ENCODE measurements around the gene PLEKHO2.

The PLEKHO2 gene

DNA sequence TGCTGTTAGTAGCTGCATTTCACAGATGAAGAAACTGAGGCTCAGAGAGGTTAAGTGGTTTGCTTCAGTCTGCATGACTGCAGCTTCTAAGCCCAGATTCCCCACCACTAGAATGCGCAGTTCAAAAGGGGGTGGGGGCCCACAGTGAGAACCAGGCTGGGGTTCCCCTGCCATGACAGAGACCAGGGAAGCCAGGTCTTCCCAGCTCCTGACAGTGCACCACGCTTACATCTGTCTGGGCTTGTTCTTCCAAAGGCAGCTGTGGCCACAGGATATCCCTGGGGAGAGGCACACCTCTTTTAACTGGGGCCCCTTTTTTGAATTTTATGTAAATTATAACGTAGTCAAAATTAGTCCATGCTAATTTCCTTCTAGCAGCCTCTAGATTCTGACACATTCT lies 5.3 kb downstream of the PLEKHO2 start:
- TF ChIP-seq CSDC2 (CRISPR knock-in tag; IDR thresholded peaks at IDR 0.05) (no peak), BACH2 (CRISPR knock-in tag; IDR thresholded peaks at IDR 0.05; ENCODE audit: borderline replicate concordance) (no peak), ARNTL (CRISPR knock-in tag; IDR thresholded peaks at IDR 0.05; ENCODE audit: borderline replicate concordance, low read depth) (no peak), ZFP3 (CRISPR knock-in tag; IDR thresholded peaks at IDR 0.05) (no peak), OSR1 (CRISPR knock-in tag; IDR thresholded peaks at IDR 0.05) (no peak), ZC3H10 (CRISPR knock-in tag; IDR thresholded peaks at IDR 0.05) (no peak), TCF4 (CRISPR knock-in tag; IDR thresholded peaks at IDR 0.05; ENCODE audit: borderline replicate concordance) (no peak), ZNF565 (CRISPR knock-in tag; conservative IDR thresholded peaks at IDR 0.05; ENCODE audit: low read depth) (no peak), GLIS3 (CRISPR knock-in tag; IDR thresholded peaks at IDR 0.05) (no peak), ZNF70 (CRISPR knock-in tag; IDR thresholded peaks at IDR 0.05) (no peak)
- ATAC-seq, result no peak

DNA sequence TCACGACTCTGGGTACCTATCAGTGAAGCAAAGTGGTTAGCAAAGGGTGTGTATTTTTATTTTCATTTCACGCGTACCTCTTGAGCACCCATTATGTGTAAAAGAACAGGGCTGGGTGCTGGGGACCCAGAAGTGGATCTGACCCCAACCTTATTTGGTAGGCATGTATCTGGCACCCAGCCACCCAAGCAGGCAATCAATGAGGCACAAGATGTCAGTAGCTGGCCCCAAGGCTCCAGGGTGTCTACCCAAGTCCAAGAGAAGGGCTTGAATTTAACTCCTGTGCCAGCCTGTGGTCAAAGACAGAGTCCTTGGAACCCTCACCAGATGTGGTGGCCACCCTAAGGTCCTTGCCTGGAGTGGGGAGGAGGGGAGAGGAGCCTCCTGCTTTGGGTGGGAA lies 5.7 kb downstream of the PLEKHO2 start:
- ATAC-seq, result no peak
- no peak for TF ChIP-seq TCF4 (CRISPR knock-in tag; IDR thresholded peaks at IDR 0.05; ENCODE audit: borderline replicate concordance)
- no peak for TF ChIP-seq ZFP30 (CRISPR knock-in tag; IDR thresholded peaks at IDR 0.05)
- TF ChIP-seq, protein P1, sequence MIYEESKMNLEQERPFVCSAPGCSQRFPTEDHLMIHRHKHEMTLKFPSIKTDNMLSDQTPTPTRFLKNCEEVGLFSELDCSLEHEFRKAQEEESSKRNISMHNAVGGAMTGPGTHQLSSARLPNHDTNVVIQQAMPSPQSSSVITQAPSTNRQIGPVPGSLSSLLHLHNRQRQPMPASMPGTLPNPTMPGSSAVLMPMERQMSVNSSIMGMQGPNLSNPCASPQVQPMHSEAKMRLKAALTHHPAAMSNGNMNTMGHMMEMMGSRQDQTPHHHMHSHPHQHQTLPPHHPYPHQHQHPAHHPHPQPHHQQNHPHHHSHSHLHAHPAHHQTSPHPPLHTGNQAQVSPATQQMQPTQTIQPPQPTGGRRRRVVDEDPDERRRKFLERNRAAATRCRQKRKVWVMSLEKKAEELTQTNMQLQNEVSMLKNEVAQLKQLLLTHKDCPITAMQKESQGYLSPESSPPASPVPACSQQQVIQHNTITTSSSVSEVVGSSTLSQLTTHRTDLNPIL (CRISPR knock-in tag; IDR thresholded peaks at IDR 0.05; ENCODE audit: low read depth), result no peak
- TF ChIP-seq ZC3H10 (CRISPR knock-in tag; IDR thresholded peaks at IDR 0.05), result no peak
- TF ChIP-seq SNAI2 (CRISPR knock-in tag; IDR thresholded peaks at IDR 0.05), result no peak

DNA sequence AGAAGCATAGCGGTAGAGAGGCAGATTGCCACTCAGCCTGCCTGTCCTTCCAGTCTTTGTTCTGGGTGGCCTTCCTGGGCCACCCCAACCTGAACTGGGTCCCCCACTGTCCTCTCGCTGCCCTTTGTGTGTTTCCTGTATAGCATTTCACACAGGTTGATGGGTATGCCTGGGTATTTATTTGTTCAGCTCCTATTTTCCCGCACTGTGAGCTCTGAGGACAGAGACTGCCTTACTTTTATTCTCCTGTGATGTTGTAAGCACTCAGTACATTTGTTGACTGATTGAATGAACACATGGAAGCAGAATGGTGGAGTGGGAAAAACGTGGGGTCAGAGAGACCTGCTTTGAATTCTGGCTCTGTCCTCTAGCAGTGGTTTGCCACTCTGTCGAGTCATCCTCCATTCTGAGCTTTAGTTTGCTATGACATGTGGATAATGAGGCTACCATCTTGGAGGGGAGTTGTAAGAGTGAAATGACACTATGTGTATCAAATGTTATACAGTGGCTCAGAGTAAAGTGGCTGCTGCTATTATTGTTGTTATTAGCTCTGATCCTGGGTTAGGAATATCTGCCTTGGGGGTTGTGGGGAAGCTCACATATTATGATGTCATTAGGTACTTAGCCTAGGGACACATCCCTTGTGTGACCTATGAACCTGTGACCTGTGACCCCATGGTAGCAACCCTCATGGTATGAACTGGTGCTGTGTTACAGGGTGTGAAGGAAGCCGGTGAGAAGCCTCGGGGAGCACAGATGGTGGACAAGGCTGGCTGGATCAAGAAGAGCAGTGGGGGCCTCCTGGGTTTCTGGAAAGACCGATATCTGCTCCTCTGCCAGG lies 6.4 kb downstream of the PLEKHO2 start:
- TF ChIP-seq, protein P2, sequence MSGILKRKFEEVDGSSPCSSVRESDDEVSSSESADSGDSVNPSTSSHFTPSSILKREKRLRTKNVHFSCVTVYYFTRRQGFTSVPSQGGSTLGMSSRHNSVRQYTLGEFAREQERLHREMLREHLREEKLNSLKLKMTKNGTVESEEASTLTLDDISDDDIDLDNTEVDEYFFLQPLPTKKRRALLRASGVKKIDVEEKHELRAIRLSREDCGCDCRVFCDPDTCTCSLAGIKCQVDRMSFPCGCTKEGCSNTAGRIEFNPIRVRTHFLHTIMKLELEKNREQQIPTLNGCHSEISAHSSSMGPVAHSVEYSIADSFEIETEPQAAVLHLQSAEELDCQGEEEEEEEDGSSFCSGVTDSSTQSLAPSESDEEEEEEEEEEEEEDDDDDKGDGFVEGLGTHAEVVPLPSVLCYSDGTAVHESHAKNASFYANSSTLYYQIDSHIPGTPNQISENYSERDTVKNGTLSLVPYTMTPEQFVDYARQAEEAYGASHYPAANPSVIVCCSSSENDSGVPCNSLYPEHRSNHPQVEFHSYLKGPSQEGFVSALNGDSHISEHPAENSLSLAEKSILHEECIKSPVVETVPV (CRISPR knock-in tag; IDR thresholded peaks at IDR 0.05), result no peak
- TF ChIP-seq RARB (CRISPR knock-in tag; IDR thresholded peaks at IDR 0.05), result no peak
- TF ChIP-seq ZC3H10 (CRISPR knock-in tag; IDR thresholded peaks at IDR 0.05), result no peak
- TF ChIP-seq ARNTL (CRISPR knock-in tag; IDR thresholded peaks at IDR 0.05; ENCODE audit: borderline replicate concordance, low read depth), result no peak
- no peak for ATAC-seq

DNA sequence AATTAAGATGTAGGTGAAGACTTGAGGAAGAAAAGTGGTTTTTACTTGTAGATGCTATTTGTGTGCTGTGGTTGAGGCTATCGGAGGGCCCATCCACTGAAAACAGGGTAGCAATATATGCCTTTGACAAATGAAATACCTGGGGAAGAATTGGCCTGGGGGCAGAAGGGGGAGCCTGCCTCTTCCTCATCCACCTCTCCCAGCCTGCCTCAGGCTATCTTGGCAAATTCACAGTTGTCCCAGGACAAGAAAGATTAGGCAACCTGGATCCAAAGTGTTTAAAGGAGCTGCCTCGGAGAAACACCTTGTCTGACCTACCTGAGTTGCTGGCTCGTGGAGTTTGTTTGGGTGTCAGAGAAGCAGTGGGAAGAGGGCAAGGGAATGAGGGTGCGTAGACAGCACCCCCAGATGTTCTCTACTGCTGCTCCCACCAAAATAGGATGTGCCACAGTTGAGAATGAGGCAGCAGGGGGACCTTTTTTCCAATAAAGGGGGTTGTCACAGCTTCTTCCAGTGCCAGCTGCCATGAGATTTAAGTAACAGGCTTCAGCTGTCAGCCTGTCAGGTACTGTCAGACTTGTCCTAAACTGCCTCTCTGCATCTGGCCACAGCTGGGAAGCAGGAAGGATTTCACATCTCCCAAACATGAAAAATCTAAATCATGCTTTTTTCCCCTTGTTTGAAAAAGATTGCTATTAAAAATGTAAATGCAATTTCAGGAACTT lies 9.2 kb downstream of the PLEKHO2 start:
- TF ChIP-seq, protein P3, sequence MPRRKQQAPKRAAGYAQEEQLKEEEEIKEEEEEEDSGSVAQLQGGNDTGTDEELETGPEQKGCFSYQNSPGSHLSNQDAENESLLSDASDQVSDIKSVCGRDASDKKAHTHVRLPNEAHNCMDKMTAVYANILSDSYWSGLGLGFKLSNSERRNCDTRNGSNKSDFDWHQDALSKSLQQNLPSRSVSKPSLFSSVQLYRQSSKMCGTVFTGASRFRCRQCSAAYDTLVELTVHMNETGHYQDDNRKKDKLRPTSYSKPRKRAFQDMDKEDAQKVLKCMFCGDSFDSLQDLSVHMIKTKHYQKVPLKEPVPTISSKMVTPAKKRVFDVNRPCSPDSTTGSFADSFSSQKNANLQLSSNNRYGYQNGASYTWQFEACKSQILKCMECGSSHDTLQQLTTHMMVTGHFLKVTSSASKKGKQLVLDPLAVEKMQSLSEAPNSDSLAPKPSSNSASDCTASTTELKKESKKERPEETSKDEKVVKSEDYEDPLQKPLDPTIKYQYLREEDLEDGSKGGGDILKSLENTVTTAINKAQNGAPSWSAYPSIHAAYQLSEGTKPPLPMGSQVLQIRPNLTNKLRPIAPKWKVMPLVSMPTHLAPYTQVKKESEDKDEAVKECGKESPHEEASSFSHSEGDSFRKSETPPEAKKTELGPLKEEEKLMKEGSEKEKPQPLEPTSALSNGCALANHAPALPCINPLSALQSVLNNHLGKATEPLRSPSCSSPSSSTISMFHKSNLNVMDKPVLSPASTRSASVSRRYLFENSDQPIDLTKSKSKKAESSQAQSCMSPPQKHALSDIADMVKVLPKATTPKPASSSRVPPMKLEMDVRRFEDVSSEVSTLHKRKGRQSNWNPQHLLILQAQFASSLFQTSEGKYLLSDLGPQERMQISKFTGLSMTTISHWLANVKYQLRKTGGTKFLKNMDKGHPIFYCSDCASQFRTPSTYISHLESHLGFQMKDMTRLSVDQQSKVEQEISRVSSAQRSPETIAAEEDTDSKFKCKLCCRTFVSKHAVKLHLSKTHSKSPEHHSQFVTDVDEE (CRISPR knock-in tag; IDR thresholded peaks at IDR 0.05), result no peak
- no peak for TF ChIP-seq ISL1 (CRISPR knock-in tag; IDR thresholded peaks at IDR 0.05)
- TF ChIP-seq ZFP3 (CRISPR knock-in tag; IDR thresholded peaks at IDR 0.05), result no peak
- no peak for TF ChIP-seq SNAI2 (CRISPR knock-in tag; IDR thresholded peaks at IDR 0.05)
- TF ChIP-seq, protein P2 (CRISPR knock-in tag; IDR thresholded peaks at IDR 0.05), result no peak
- no peak for TF ChIP-seq TCF4 (CRISPR knock-in tag; IDR thresholded peaks at IDR 0.05; ENCODE audit: borderline replicate concordance)
- TF ChIP-seq ZNF70 (CRISPR knock-in tag; IDR thresholded peaks at IDR 0.05), result no peak
- TF ChIP-seq, protein P4, sequence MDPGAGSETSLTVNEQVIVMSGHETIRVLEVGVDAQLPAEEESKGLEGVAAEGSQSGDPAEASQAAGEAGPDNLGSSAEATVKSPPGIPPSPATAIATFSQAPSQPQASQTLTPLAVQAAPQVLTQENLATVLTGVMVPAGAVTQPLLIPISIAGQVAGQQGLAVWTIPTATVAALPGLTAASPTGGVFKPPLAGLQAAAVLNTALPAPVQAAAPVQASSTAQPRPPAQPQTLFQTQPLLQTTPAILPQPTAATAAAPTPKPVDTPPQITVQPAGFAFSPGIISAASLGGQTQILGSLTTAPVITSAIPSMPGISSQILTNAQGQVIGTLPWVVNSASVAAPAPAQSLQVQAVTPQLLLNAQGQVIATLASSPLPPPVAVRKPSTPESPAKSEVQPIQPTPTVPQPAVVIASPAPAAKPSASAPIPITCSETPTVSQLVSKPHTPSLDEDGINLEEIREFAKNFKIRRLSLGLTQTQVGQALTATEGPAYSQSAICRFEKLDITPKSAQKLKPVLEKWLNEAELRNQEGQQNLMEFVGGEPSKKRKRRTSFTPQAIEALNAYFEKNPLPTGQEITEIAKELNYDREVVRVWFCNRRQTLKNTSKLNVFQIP (CRISPR knock-in tag; IDR thresholded peaks at IDR 0.05; ENCODE audit: borderline replicate concordance, low read depth), result no peak
- TF ChIP-seq CSDC2 (CRISPR knock-in tag; IDR thresholded peaks at IDR 0.05), result no peak
- TF ChIP-seq OSR1 (CRISPR knock-in tag; IDR thresholded peaks at IDR 0.05), result no peak
- TF ChIP-seq, protein P5, sequence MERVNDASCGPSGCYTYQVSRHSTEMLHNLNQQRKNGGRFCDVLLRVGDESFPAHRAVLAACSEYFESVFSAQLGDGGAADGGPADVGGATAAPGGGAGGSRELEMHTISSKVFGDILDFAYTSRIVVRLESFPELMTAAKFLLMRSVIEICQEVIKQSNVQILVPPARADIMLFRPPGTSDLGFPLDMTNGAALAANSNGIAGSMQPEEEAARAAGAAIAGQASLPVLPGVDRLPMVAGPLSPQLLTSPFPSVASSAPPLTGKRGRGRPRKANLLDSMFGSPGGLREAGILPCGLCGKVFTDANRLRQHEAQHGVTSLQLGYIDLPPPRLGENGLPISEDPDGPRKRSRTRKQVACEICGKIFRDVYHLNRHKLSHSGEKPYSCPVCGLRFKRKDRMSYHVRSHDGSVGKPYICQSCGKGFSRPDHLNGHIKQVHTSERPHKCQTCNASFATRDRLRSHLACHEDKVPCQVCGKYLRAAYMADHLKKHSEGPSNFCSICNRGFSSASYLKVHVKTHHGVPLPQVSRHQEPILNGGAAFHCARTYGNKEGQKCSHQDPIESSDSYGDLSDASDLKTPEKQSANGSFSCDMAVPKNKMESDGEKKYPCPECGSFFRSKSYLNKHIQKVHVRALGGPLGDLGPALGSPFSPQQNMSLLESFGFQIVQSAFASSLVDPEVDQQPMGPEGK (CRISPR knock-in tag; IDR thresholded peaks at IDR 0.05; ENCODE audit: borderline replicate concordance), result no peak
- ATAC-seq, result no peak; the same call in 2 of the 3 replicates
